ENCODE data around the gene COX10.

Gene COX10

GRCh38 chr17:14052886-14053615, 16.3 kb upstream of the COX10 start:
- peaks cover 7% of the 10 kb centered on the region for H3K36me3 ChIP-seq (ENCODE audit: insufficient read depth, insufficient read length, low read length)
- no peak overlapping the region for H3K9ac ChIP-seq (ENCODE audit: insufficient read length, low read depth)
- no peak for TF ChIP-seq ZNF274 (IDR thresholded peaks at IDR 0.05; ENCODE audit: low read depth, low read length)
- TF ChIP-seq YY1 (IDR thresholded peaks at IDR 0.05; ENCODE audit: insufficient read depth, insufficient read length), result no peak
- TF ChIP-seq SUZ12 (IDR thresholded peaks at IDR 0.05; ENCODE audit: extremely low read depth, insufficient read depth, insufficient read length), result no peak
- no peaks in the 10 kb centered on the region for H3K9me3 ChIP-seq (ENCODE audit: insufficient read depth, low read length)
- H3K27me3 ChIP-seq (ENCODE audit: insufficient read depth, insufficient read length), result no peaks in the 10 kb centered on the region
- H3K4me1 ChIP-seq (ENCODE audit: insufficient read depth, insufficient read length), result no peaks in the 10 kb centered on the region
- no peak overlapping the region for H3K4me3 ChIP-seq (ENCODE audit: insufficient read length, low read depth)
- no peak for DNase-seq (ENCODE audit: low read depth, low spot score)

DNA sequence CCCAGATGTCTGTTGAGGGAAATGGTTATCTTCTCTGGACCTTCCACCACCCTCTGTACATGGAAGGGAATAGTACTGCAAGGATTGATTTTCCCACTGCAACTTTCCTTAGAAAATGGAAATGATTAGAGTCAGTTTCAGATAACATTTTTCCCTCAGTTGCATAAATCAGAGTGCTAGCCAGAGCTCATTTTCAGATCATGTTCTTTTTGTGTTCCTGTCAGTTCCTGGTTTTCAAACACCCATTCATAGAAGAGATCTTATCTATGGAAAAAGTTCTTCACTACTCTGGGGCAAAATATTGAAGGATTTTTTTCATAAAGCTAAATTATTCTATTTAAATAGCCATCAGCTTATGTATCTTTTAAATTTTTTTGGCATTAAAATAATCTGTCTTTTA, 11.7 kb upstream of the COX10 start:
- DNase-seq (ENCODE audit: low read depth, low spot score), result no peak
- Histone ChIP-seq H3K4me3 (ENCODE audit: insufficient read length, low read depth) (no peak overlapping the region), H3K9me3 (ENCODE audit: insufficient read depth, low read length) (no peaks in the 10 kb centered on the region), H3K4me1 (ENCODE audit: insufficient read depth, insufficient read length) (no peaks in the 10 kb centered on the region), H3K27me3 (ENCODE audit: insufficient read depth, insufficient read length) (no peaks in the 10 kb centered on the region), H3K9ac (ENCODE audit: insufficient read length, low read depth) (no peak overlapping the region), H3K36me3 (ENCODE audit: insufficient read depth, insufficient read length, low read length) (peaks cover 11% of the 10 kb centered on the region)
- TF ChIP-seq YY1 (IDR thresholded peaks at IDR 0.05; ENCODE audit: insufficient read depth, insufficient read length) (no peak), ZNF274 (IDR thresholded peaks at IDR 0.05; ENCODE audit: low read depth, low read length) (no peak), SUZ12 (IDR thresholded peaks at IDR 0.05; ENCODE audit: extremely low read depth, insufficient read depth, insufficient read length) (no peak)

- H3K4me1 ChIP-seq (ENCODE audit: insufficient read depth, insufficient read length), result no peaks in the 10 kb centered on the region
- H3K27me3 ChIP-seq (ENCODE audit: insufficient read depth, insufficient read length), result no peaks in the 10 kb centered on the region
- H3K36me3 ChIP-seq (ENCODE audit: insufficient read depth, insufficient read length, low read length), result peaks cover 11% of the 10 kb centered on the region
- no peak for DNase-seq (ENCODE audit: low read depth, low spot score)
- no peaks in the 10 kb centered on the region for H3K9me3 ChIP-seq (ENCODE audit: insufficient read depth, low read length)
- H3K4me3 ChIP-seq (ENCODE audit: insufficient read length, low read depth), result no peak overlapping the region
- H3K9ac ChIP-seq (ENCODE audit: insufficient read length, low read depth), result no peak overlapping the region
- TF ChIP-seq SUZ12 (IDR thresholded peaks at IDR 0.05; ENCODE audit: extremely low read depth, insufficient read depth, insufficient read length), result no peak
- no peak for TF ChIP-seq ZNF274 (IDR thresholded peaks at IDR 0.05; ENCODE audit: low read depth, low read length)
- TF ChIP-seq YY1 (IDR thresholded peaks at IDR 0.05; ENCODE audit: insufficient read depth, insufficient read length), result no peak
Measured at GRCh38 chr17:14058051-14058450, 11.3 kb upstream of the COX10 start.

DNA sequence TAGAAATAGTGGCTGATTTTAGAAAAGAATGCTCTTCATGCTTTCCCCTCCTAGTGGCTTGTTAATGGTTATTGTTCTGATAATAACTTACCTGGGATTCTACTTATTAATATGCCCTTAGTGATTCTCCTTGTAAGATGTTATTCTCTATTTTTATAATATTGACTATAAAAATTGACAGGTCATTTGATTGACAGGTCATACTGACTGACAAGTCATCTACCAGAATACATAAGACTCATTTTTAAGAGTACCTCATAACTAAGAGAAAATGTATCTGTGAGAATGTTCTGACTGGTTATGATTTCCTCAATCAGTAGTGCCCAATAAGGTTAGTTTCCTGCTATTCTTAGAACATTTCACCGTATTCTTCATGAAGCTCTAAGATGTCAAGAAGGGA, 8.6 kb upstream of the COX10 start:
- DNase-seq (ENCODE audit: low read depth, low spot score), result no peak
- peaks cover 11% of the 10 kb centered on the region for H3K36me3 ChIP-seq (ENCODE audit: insufficient read depth, insufficient read length, low read length)
- TF ChIP-seq ZNF274 (IDR thresholded peaks at IDR 0.05; ENCODE audit: low read depth, low read length) (no peak), SUZ12 (IDR thresholded peaks at IDR 0.05; ENCODE audit: extremely low read depth, insufficient read depth, insufficient read length) (no peak), YY1 (IDR thresholded peaks at IDR 0.05; ENCODE audit: insufficient read depth, insufficient read length) (no peak)
- H3K9ac ChIP-seq (ENCODE audit: insufficient read length, low read depth), result no peak overlapping the region
- H3K9me3 ChIP-seq (ENCODE audit: insufficient read depth, low read length), result no peaks in the 10 kb centered on the region
- H3K4me3 ChIP-seq (ENCODE audit: insufficient read length, low read depth), result no peak overlapping the region
- no peaks in the 10 kb centered on the region for H3K27me3 ChIP-seq (ENCODE audit: insufficient read depth, insufficient read length)
- no peaks in the 10 kb centered on the region for H3K4me1 ChIP-seq (ENCODE audit: insufficient read depth, insufficient read length)

- no peak overlapping the region for H3K9ac ChIP-seq (ENCODE audit: insufficient read length, low read depth)
- no peak for DNase-seq (ENCODE audit: low read depth, low spot score)
- peaks cover 7% of the 10 kb centered on the region for H3K36me3 ChIP-seq (ENCODE audit: insufficient read depth, insufficient read length, low read length)
- no peaks in the 10 kb centered on the region for H3K4me1 ChIP-seq (ENCODE audit: insufficient read depth, insufficient read length)
- TF ChIP-seq ZNF274 (IDR thresholded peaks at IDR 0.05; ENCODE audit: low read depth, low read length) (no peak), YY1 (IDR thresholded peaks at IDR 0.05; ENCODE audit: insufficient read depth, insufficient read length) (no peak), SUZ12 (IDR thresholded peaks at IDR 0.05; ENCODE audit: extremely low read depth, insufficient read depth, insufficient read length) (no peak)
- H3K9me3 ChIP-seq (ENCODE audit: insufficient read depth, low read length), result peaks cover 11% of the 10 kb centered on the region
- H3K27me3 ChIP-seq (ENCODE audit: insufficient read depth, insufficient read length), result no peaks in the 10 kb centered on the region
- H3K4me3 ChIP-seq (ENCODE audit: insufficient read length, low read depth), result no peak overlapping the region
Measured at GRCh38 chr17:14061666-14062560, 7.4 kb upstream of the COX10 start.

GRCh38 chr17:14067347-14067746, 2.0 kb upstream of the COX10 start:
- H3K27me3 ChIP-seq (ENCODE audit: insufficient read depth, insufficient read length), result no peaks in the 10 kb centered on the region
- no peak overlapping the region for H3K4me3 ChIP-seq (ENCODE audit: insufficient read length, low read depth)
- peaks cover 2% of the 10 kb centered on the region for H3K36me3 ChIP-seq (ENCODE audit: insufficient read depth, insufficient read length, low read length)
- H3K9ac ChIP-seq (ENCODE audit: insufficient read length, low read depth), result no peak overlapping the region
- no peak for DNase-seq (ENCODE audit: low read depth, low spot score)
- no peaks in the 10 kb centered on the region for H3K4me1 ChIP-seq (ENCODE audit: insufficient read depth, insufficient read length)
- TF ChIP-seq ZNF274 (IDR thresholded peaks at IDR 0.05; ENCODE audit: low read depth, low read length) (no peak), YY1 (IDR thresholded peaks at IDR 0.05; ENCODE audit: insufficient read depth, insufficient read length) (no peak), SUZ12 (IDR thresholded peaks at IDR 0.05; ENCODE audit: extremely low read depth, insufficient read depth, insufficient read length) (no peak)
- H3K9me3 ChIP-seq (ENCODE audit: insufficient read depth, low read length), result peaks cover 17% of the 10 kb centered on the region

All from NT2/D1 (cell line).